Measurements from ENCODE around the gene RUSC2.
"Not testable (repeated sequence)": the region's sequence is repeated elsewhere in the genome, so short reads cannot be mapped to it uniquely, and the experiment has no call there.

- TF ChIP-seq CTCF (IDR thresholded peaks at IDR 0.05); EZH2 (IDR thresholded peaks at IDR 0.05; ENCODE audit: borderline replicate concordance, insufficient read depth, low read depth, low read length, poor library complexity, severe bottlenecking): not testable (repeated sequence)
Observed at GRCh38 chr9:35534921-35535320, 45.0 kb downstream of the RUSC2 start.

Data from B cell (primary cell).